ENCODE results near the gene ACTR1B. TPM values are rescaled to one million over a fixed set of nuclear protein-coding genes. Genes with fewer than 3 reads are reported as not detected.

Gene ACTR1B
- total RNA-seq, 1 experiment from 2014 or later = 33.8 TPM

DNA sequence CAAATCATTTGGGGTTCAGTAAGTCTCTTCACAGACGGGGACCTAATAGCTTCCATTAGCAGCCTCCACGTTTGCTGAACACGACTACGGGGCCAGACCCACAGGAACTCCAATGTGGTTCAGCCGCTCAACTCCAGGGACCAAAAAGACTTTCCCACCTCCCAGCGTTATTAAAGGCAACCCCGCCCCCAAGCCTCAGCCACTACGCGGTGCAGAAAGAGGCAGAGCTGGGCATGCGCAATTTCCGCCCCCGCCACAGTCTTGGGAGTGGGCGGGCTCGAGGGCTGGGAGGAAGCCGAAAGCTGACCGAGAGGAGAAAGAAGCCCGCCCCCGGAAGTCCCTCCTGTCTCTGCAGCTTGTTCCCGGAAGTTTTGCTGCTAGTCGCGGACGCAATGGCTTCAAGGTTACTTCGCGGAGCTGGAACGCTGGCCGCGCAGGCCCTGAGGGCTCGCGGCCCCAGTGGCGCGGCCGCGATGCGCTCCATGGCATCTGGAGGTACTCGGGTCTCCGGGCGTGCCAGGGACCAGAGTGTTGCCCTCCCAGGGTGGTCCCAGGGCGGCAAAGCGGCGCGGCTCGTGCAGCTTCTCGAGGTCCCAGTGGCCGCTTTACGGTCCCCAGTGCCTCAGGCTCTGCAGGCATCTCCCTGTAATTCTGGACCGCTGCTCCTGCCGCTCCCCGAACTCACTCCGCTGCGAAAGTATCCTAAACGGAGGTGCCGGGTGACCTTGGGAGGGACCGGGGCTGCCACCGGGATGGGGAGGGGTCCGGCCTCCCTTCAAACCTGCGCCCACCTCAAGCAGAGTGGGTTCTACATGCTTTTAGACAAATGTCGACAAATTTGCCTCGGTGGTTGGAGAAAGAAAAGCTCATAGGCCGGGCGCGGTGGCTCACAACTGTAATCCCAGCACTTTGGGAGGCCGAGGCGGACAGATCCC, 17.9 kb downstream of the ACTR1B start, which contains the start of gene COX5B:
TSS of gene COX5B (plus strand) at position 368 of the 935 bp plus-strand sequence. CDS start at position 393, 25 bp downstream.
- H3K9me3 ChIP-seq (ENCODE audit: control insufficient read depth, low read depth, low read length) = no peaks in the 10 kb centered on the region
- no peak within 1 kb of the TSS for H2BK20ac ChIP-seq (ENCODE audit: low read depth, low read length, poor library complexity, severe bottlenecking)
- no peaks in the 10 kb centered on the region for H3K9me3 Mint-ChIP-seq
- H3K14ac ChIP-seq (ENCODE audit: insufficient read depth, low read length) = peak within 1 kb of the TSS; percentile 78
- peak within 1 kb of the TSS; percentile 85 to 95 for H3K4me3 Mint-ChIP-seq
- H4K8ac ChIP-seq (replicated peaks; ENCODE audit: insufficient read length, low read depth, low read length) = no peak within 1 kb of the TSS
- no peak within 1 kb of the TSS for H3K27ac ChIP-seq (ENCODE audit: insufficient read length, low read depth, low read length)
- no peak within 1 kb of the TSS for H4K5ac ChIP-seq (ENCODE audit: insufficient read length, low read depth, low read length)
- no peak within 1 kb of the TSS for H2BK12ac ChIP-seq (ENCODE audit: insufficient read length, low read depth, low read length)
- H3K27me3 ChIP-seq (ENCODE audit: insufficient read depth, low read length) = no peaks in the 10 kb centered on the region
- H2BK15ac ChIP-seq (ENCODE audit: low read depth, low read length) = no peak within 1 kb of the TSS
- H3K4me1 ChIP-seq (ENCODE audit: insufficient read depth, low read length) = no peaks in the 10 kb centered on the region
- peaks cover 19 to 35% (median 32%) of the 10 kb centered on the region in 3 experiments for H3K36me3 Mint-ChIP-seq (ENCODE audit: insufficient read depth in 1 of 3, low read depth in 3 of 3)
- no peak within 1 kb of the TSS for H2AFZ ChIP-seq (ENCODE audit: low read length)
- no peak within 1 kb of the TSS for H3T11ph ChIP-seq (ENCODE audit: low read length)
- H3K9ac ChIP-seq (ENCODE audit: extremely low read depth, insufficient read length, low read length) = peak within 1 kb of the TSS; percentile 84
- H3K23ac ChIP-seq (ENCODE audit: insufficient read length, low read depth, low read length) = no peak within 1 kb of the TSS
- H4K91ac ChIP-seq (ENCODE audit: insufficient read length, low read depth, low read length) = no peak within 1 kb of the TSS
- H2AK5ac ChIP-seq (ENCODE audit: insufficient read length, low read length) = no peak within 1 kb of the TSS
- H3K4me1 Mint-ChIP-seq = peaks cover 13 to 16% of the 10 kb centered on the region in 2 experiments
- TF ChIP-seq, protein P1, sequence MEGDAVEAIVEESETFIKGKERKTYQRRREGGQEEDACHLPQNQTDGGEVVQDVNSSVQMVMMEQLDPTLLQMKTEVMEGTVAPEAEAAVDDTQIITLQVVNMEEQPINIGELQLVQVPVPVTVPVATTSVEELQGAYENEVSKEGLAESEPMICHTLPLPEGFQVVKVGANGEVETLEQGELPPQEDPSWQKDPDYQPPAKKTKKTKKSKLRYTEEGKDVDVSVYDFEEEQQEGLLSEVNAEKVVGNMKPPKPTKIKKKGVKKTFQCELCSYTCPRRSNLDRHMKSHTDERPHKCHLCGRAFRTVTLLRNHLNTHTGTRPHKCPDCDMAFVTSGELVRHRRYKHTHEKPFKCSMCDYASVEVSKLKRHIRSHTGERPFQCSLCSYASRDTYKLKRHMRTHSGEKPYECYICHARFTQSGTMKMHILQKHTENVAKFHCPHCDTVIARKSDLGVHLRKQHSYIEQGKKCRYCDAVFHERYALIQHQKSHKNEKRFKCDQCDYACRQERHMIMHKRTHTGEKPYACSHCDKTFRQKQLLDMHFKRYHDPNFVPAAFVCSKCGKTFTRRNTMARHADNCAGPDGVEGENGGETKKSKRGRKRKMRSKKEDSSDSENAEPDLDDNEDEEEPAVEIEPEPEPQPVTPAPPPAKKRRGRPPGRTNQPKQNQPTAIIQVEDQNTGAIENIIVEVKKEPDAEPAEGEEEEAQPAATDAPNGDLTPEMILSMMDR (conservative IDR thresholded peaks at IDR 0.05) = no peak
- H4K20me1 ChIP-seq (ENCODE audit: control insufficient read depth, insufficient read depth, insufficient read length) = no peaks in the 10 kb centered on the region
- WGBS (ENCODE audit: extremely low coverage, insufficient read length, low lambda C conversion rate) = no CpG with 5 or more reads among the region's 63 CpGs
- peak; percentile 98 for DNase-seq
- H3K27ac Mint-ChIP-seq = peak within 1 kb of the TSS; percentile 95 to 98 (median 97)
- no peak within 1 kb of the TSS for H2BK5ac ChIP-seq (ENCODE audit: insufficient read length, low read length)
- H3K79me2 ChIP-seq (ENCODE audit: insufficient read depth, low read length) = no peaks in the 10 kb centered on the region
- H3K4ac ChIP-seq (ENCODE audit: low read depth, low read length) = no peak within 1 kb of the TSS
- no peak within 1 kb of the TSS for H2BK120ac ChIP-seq (ENCODE audit: low read depth, low read length, poor library complexity, severe bottlenecking)
- H3K23me2 ChIP-seq (ENCODE audit: insufficient read length, low read depth, low read length, poor library complexity, severe bottlenecking) = peaks cover 5% of the 10 kb centered on the region
- H3K56ac ChIP-seq (ENCODE audit: insufficient read length, low read depth, low read length) = no peak within 1 kb of the TSS
- H3K18ac ChIP-seq (ENCODE audit: insufficient read length, low read depth, low read length) = peak within 1 kb of the TSS; percentile 73
- H3K79me1 ChIP-seq (ENCODE audit: insufficient read depth, low read depth, low read length, poor library complexity, severe bottlenecking) = peaks cover 2% of the 10 kb centered on the region
- peak within 1 kb of the TSS; percentile 71 for H3K4me2 ChIP-seq (ENCODE audit: insufficient read depth, insufficient read length, low read length)
- H3K27me3 Mint-ChIP-seq (ENCODE audit: low read depth) = no peaks in the 10 kb centered on the region
